Medulla oblongata (tissue), 1 donor: ENCODE measurements around the gene DLG2.

Source experiments
- DNase-seq: peaks from one replicate; pipeline ENCODE4 v3.0.0-alpha.2; 2015; ENCODE audit errors: extremely low spot score

The DLG2 gene

GRCh38 chr11:83409891-83410290 lies 2217.3 kb downstream of the DLG2 start:
- DNase-seq = no peak

GRCh38 chr11:83409476-83409875 lies 2217.7 kb downstream of the DLG2 start:
- DNase-seq = no peak

GRCh38 chr11:83408946-83409345 lies 2218.2 kb downstream of the DLG2 start:
- DNase-seq = no peak
